ENCODE measurements around the gene SYT12.

GRCh38 chr11:67023957-67024353 lies 1.0 kb downstream of the SYT12 start:
- TF ChIP-seq POLR2A (IDR thresholded peaks at IDR 0.05; ENCODE audit: low read length) (no peak), GATA1 (IDR thresholded peaks at IDR 0.05; ENCODE audit: low read depth, low read length) (no peak)
